ELR (cell line): Measurements from ENCODE around the gene UMPS.
A peak's percentile ranks its signal among the peaks of the same experiment; 100 is the strongest.

Experiments
- DNase-seq: peaks from one replicate; pipeline ENCODE4 v3.0.0-alpha.2; 2015; ENCODE audit warnings: low read depth

The UMPS gene

GRCh38 chr3:124730129-124730940, at the start of gene UMPS:
Gene UMPS, plus strand, starts transcription at chr3:124730452. Its CDS starts 20 bp downstream, at chr3:124730472.
- peak; percentile 86 for DNase-seq

- DNase-seq = no peak
Measured at GRCh38 chr3:124680521-124680920, 49.7 kb upstream of the UMPS start.

- DNase-seq = no peak
Measured at GRCh38 chr3:124682263-124682662, 48.0 kb upstream of the UMPS start.

- DNase-seq = no peak
Measured at GRCh38 chr3:124684459-124684858, 45.8 kb upstream of the UMPS start.

GRCh38 chr3:124685067-124685466, 45.2 kb upstream of the UMPS start:
- no peak for DNase-seq

- DNase-seq = peak; percentile 20
Measured at GRCh38 chr3:124685481-124685880, 44.8 kb upstream of the UMPS start.

GRCh38 chr3:124686028-124686670, 44.1 kb upstream of the UMPS start:
- peak; percentile 28 for DNase-seq

- DNase-seq = peak; percentile 79
Measured at GRCh38 chr3:124688581-124689454, 41.4 kb upstream of the UMPS start.

- no peak for DNase-seq
Measured at GRCh38 chr3:124691599-124691998, 38.7 kb upstream of the UMPS start.

- no peak for DNase-seq
Measured at GRCh38 chr3:124694486-124694885, 35.8 kb upstream of the UMPS start.

- no peak for DNase-seq
Measured at GRCh38 chr3:124695369-124695768, 34.9 kb upstream of the UMPS start.

- no peak for DNase-seq
Measured at GRCh38 chr3:124696006-124696405, 34.2 kb upstream of the UMPS start.

GRCh38 chr3:124697302-124697701, 33.0 kb upstream of the UMPS start:
- DNase-seq = no peak

GRCh38 chr3:124698030-124698770, 32.1 kb upstream of the UMPS start:
- DNase-seq = no peak

- DNase-seq = no peak
Measured at GRCh38 chr3:124699051-124699450, 31.2 kb upstream of the UMPS start.

- no peak for DNase-seq
Measured at GRCh38 chr3:124699686-124700396, 30.4 kb upstream of the UMPS start.

- peak; percentile 18 for DNase-seq
Measured at GRCh38 chr3:124700880-124701684, 29.2 kb upstream of the UMPS start.

GRCh38 chr3:124701687-124702086, 28.6 kb upstream of the UMPS start:
- DNase-seq = peak; percentile 57

GRCh38 chr3:124702950-124703349, 27.3 kb upstream of the UMPS start:
- DNase-seq = no peak

GRCh38 chr3:124705552-124705951, 24.7 kb upstream of the UMPS start:
- DNase-seq = no peak
